GM12878 (cell line): Measurements from ENCODE around the gene DNAH2.

Experiments used
- CREB1 ChIP-seq: IDR thresholded peaks from 2 replicates; pipeline ENCODE4 v1.6.1; 2012; ENCODE audit warnings: low read depth, mild to moderate bottlenecking, inconsistent platforms
- CTCF ChIP-seq, 3 experiments: IDR thresholded peaks in 2 of 3; conservative IDR thresholded peaks in 1 of 3; 2 replicates each; pipeline ENCODE4 v1.5.1; 2011; ENCODE audit warnings: low read depth in 3 of 3, low read length in 3 of 3, mild to moderate bottlenecking in 3 of 3, control low read depth in 2 of 3, moderate library complexity in 2 of 3, inconsistent platforms in 1 of 3, mixed read lengths in 1 of 3; ENCODE audit not compliant: control insufficient read depth in 2 of 3, insufficient read depth in 1 of 3; ENCODE audit errors: extremely low read depth in 1 of 3
- EP300 ChIP-seq, 2 experiments: fragments of 150-350 bp in 1 of 2; IDR thresholded peaks; 2 replicates each; pipeline ENCODE4 v1.6.1; 2011 to 2012; ENCODE audit warnings: low read depth in 2 of 2, low read length in 2 of 2, borderline replicate concordance in 1 of 2, improper control_type of control experiment in 1 of 2, inconsistent platforms in 1 of 2; ENCODE audit not compliant: control insufficient read depth in 1 of 2
- EZH2 ChIP-seq: IDR thresholded peaks from 2 replicates; pipeline ENCODE4 v1.6.1; 2012; ENCODE audit warnings: low read depth, mild to moderate bottlenecking, control low read depth, inconsistent platforms, low read length, borderline replicate concordance; ENCODE audit not compliant: control insufficient read depth
- PBX3 ChIP-seq: IDR thresholded peaks from 2 replicates; pipeline ENCODE4 v1.6.1; 2011; ENCODE audit warnings: mild to moderate bottlenecking, low read depth, low read length, moderate library complexity; ENCODE audit not compliant: insufficient replicate concordance
- POLR2A ChIP-seq: IDR thresholded peaks from 2 replicates; pipeline ENCODE4 v1.6.1; 2011; ENCODE audit warnings: low read depth, mild to moderate bottlenecking, low read length
- SMARCA5 ChIP-seq: fragments of 450-650 bp; IDR thresholded peaks from 2 replicates; pipeline ENCODE4 v1.6.1; 2017; ENCODE audit warnings: mild to moderate bottlenecking
- TCF12 ChIP-seq: IDR thresholded peaks from 2 replicates; pipeline ENCODE4 v1.6.1; 2011; ENCODE audit warnings: low read depth, mild to moderate bottlenecking, low read length
- TCF3 ChIP-seq: IDR thresholded peaks from 2 replicates; pipeline ENCODE4 v1.6.1; 2012; ENCODE audit warnings: low read depth, mild to moderate bottlenecking, low read length, borderline replicate concordance; ENCODE audit not compliant: insufficient read depth
- YY1 ChIP-seq: IDR thresholded peaks from 2 replicates; pipeline ENCODE4 v1.6.1; 2011; ENCODE audit warnings: low read depth, mild to moderate bottlenecking, low read length
- ZBTB40 ChIP-seq: fragments of 450-650 bp; IDR thresholded peaks from 2 replicates; pipeline ENCODE4 v1.6.1; 2016; ENCODE audit warnings: mild to moderate bottlenecking, moderate library complexity, borderline replicate concordance
- ZNF687 ChIP-seq: fragments of 450-650 bp; IDR thresholded peaks from 2 replicates; pipeline ENCODE4 v1.6.1; 2017; ENCODE audit warnings: mild to moderate bottlenecking, moderate library complexity
- TF ChIP-seq, protein P1 (sequence below): IDR thresholded peaks from 2 replicates; pipeline ENCODE4 v1.6.1; 2011; ENCODE audit warnings: low read depth, low read length, improper control_type of control experiment, borderline replicate concordance

GRCh38 chr17:7668482-7668881 lies 49.1 kb upstream of the DNAH2 start:
- TF ChIP-seq TCF12 (no peak), CREB1 (no peak), TCF3 (no peak), CTCF (IDR thresholded peaks at IDR 0.05 in 2 of 3, conservative IDR thresholded peaks at IDR 0.05 in 1 of 3; ENCODE audit: control insufficient read depth in 2 of 3, extremely low read depth in 1 of 3, insufficient read depth in 1 of 3, low read depth in 3 of 3, low read length in 3 of 3) (no peak), SMARCA5 (no peak), ZBTB40 (no peak), ZNF687 (no peak), PBX3 (no peak), POLR2A (no peak), YY1 (no peak), EP300 (IDR thresholded peaks at IDR 0.05; ENCODE audit: borderline replicate concordance in 1 of 2, control insufficient read depth in 1 of 2, low read depth in 2 of 2, low read length in 2 of 2) (no peak), EZH2 (no peak)
- TF ChIP-seq, protein P1, sequence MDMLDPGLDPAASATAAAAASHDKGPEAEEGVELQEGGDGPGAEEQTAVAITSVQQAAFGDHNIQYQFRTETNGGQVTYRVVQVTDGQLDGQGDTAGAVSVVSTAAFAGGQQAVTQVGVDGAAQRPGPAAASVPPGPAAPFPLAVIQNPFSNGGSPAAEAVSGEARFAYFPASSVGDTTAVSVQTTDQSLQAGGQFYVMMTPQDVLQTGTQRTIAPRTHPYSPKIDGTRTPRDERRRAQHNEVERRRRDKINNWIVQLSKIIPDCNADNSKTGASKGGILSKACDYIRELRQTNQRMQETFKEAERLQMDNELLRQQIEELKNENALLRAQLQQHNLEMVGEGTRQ: no peak
